Endothelial cell of umbilical vein (primary cell): ENCODE data around the gene TSPO. TPM values are rescaled to one million over a fixed set of nuclear protein-coding genes. Genes with fewer than 3 reads are reported as not detected.
"Not testable (repeated sequence)": the region's sequence is repeated elsewhere in the genome, so short reads cannot be mapped to it uniquely, and the experiment has no call there.

Experiments
- BruUV-seq: library from RNA; stranded (reverse); fragments of 400-500 nt; replicated peaks from 2 replicates; lab custom pipeline; 2021; lab: Mats Ljungman, UMichigan
- CTCF ChIA-PET: fragments of 300-600, 350-600 bp; sonication (Branson Sonifier 250); formaldehyde crosslinking; loops from one replicate; lab custom pipeline; 2021; ENCODE audit warnings: antibody characterized with exemption, inconsistent platforms; lab: Charles Lee
- POLR2A ChIA-PET: fragments of 300-600, 350-600 bp; sonication (Branson Sonifier 250); formaldehyde crosslinking; loops from one replicate; lab custom pipeline; 2021; ENCODE audit warnings: antibody characterized with exemption, inconsistent platforms; lab: Charles Lee
- DNase-seq: peaks from one replicate; pipeline ENCODE4 v3.0.0-alpha.2; 2011; ENCODE audit warnings: low read depth, low spot score
- FAIRE-seq: peaks from 2 replicates; lab custom pipeline; 2011; peaks lifted over from hg19 to GRCh38; lab: Jason Lieb, UNC
- H2AFZ ChIP-seq: 2 replicates; pipeline ENCODE4 v1.6.0; 2012; ENCODE audit warnings: low read depth, low read length, control low read depth, inconsistent platforms
- H3K27ac ChIP-seq: 2 replicates; pipeline ENCODE4 v1.5.1; 2011; ENCODE audit warnings: low read depth, mild to moderate bottlenecking, control low read depth, low read length, moderate library complexity; ENCODE audit not compliant: insufficient read depth
- H3K27me3 ChIP-seq, 2 experiments: 2 replicates each; pipeline versions ENCODE4 v1.6.0 to v1.6.1; 2011; ENCODE audit warnings: low read length in 2 of 2, mixed read lengths in 1 of 2; ENCODE audit not compliant: control insufficient read depth in 2 of 2, insufficient read depth in 2 of 2
- H3K36me3 ChIP-seq, 2 experiments: 2 replicates in 1 of 2; 3 replicates in 1 of 2; pipeline ENCODE4 v1.5.1; 2011; ENCODE audit warnings: low read length in 2 of 2, mild to moderate bottlenecking in 1 of 2, moderate library complexity in 1 of 2; ENCODE audit not compliant: control insufficient read depth in 2 of 2, insufficient read depth in 2 of 2; ENCODE audit errors: extremely low read depth in 1 of 2
- H3K4me1 ChIP-seq: 3 replicates; pipeline ENCODE4 v1.5.1; 2011; ENCODE audit warnings: mild to moderate bottlenecking, low read length; ENCODE audit not compliant: control insufficient read depth, insufficient read depth; ENCODE audit errors: extremely low read depth
- H3K4me2 ChIP-seq: 2 replicates; pipeline ENCODE4 v1.6.1; 2011; ENCODE audit warnings: low read length, control low read depth, mixed read lengths; ENCODE audit not compliant: insufficient read depth
- H3K4me3 ChIP-seq, 3 experiments: fragments of 200-600 bp in 1 of 3; sonication (generic), shearing (Covaris generic) in 1 of 3; replicated peaks in 1 of 3; 2 replicates each; pipeline ENCODE4 v1.5.1; 2011 to 2016; ENCODE audit warnings: control low read depth in 3 of 3, low read length in 3 of 3, mild to moderate bottlenecking in 2 of 3, inconsistent platforms in 1 of 3, low read depth in 1 of 3, moderate library complexity in 1 of 3; ENCODE audit not compliant: insufficient read depth in 1 of 3
- H3K79me2 ChIP-seq: 2 replicates; pipeline ENCODE4 v1.6.0; 2012; ENCODE audit warnings: low read length, inconsistent platforms; ENCODE audit not compliant: control insufficient read depth, insufficient read depth
- H3K9ac ChIP-seq: replicated peaks from 2 replicates; pipeline ENCODE3; 2011; ENCODE audit warnings: low read length, control low read depth; ENCODE audit not compliant: insufficient read depth; ENCODE audit errors: extremely low read depth
- H3K9me1 ChIP-seq: replicated peaks from 3 replicates; pipeline ENCODE4 v1.6.0; 2011; ENCODE audit warnings: mild to moderate bottlenecking, low read length; ENCODE audit not compliant: control insufficient read depth, insufficient read depth; ENCODE audit errors: extremely low read depth
- H3K9me3 ChIP-seq: replicated peaks from 2 replicates; pipeline ENCODE4 v1.5.1; 2012; ENCODE audit warnings: low read length, inconsistent platforms; ENCODE audit not compliant: control insufficient read depth, insufficient read depth
- H4K20me1 ChIP-seq: replicated peaks from 2 replicates; pipeline ENCODE3; 2011; ENCODE audit warnings: mild to moderate bottlenecking, low read length; ENCODE audit not compliant: control insufficient read depth, insufficient read depth; ENCODE audit errors: extremely low read depth
- EZH2 ChIP-seq: IDR thresholded peaks from 2 replicates; pipeline ENCODE4 v1.6.1; 2012; ENCODE audit warnings: borderline replicate concordance, low read depth, mild to moderate bottlenecking, moderate library complexity, low read length, inconsistent platforms; ENCODE audit not compliant: severe bottlenecking
- FOS ChIP-seq: IDR thresholded peaks from 2 replicates; pipeline ENCODE4 v1.6.1; 2011; ENCODE audit warnings: mild to moderate bottlenecking, low read length, moderate library complexity, borderline replicate concordance; ENCODE audit not compliant: insufficient read depth
- GATA2 ChIP-seq: IDR thresholded peaks from 2 replicates; pipeline ENCODE4 v1.7.0; 2011; ENCODE audit warnings: low read depth, mild to moderate bottlenecking, moderate library complexity, mixed read lengths, low read length; ENCODE audit not compliant: insufficient read length, insufficient read depth
- JUN ChIP-seq: IDR thresholded peaks from 2 replicates; pipeline ENCODE4 v1.6.1; 2011; ENCODE audit warnings: borderline replicate concordance, low read depth; ENCODE audit not compliant: insufficient read length, insufficient read depth
- MYC ChIP-seq: IDR thresholded peaks from one replicate; pipeline ENCODE4 v1.6.1; 2011; ENCODE audit warnings: mild to moderate bottlenecking, low read depth, low read length
- POLR2A ChIP-seq: IDR thresholded peaks from 2 replicates; pipeline ENCODE4 v1.6.1; 2012; ENCODE audit warnings: low read depth, mild to moderate bottlenecking, control low read depth, low read length
- POLR2AphosphoS5 ChIP-seq: IDR thresholded peaks from 2 replicates; pipeline ENCODE4 v1.6.1; 2012; ENCODE audit warnings: low read depth, mild to moderate bottlenecking, control low read depth, low read length, moderate library complexity; ENCODE audit not compliant: insufficient read depth
- dilution Hi-C: fragments of 300-500 bp; cut with MboI; formaldehyde crosslinking; loops from one replicate; pipeline ENCODE4 v1.15.0; 2019; ENCODE audit warnings: low sequenced_read_pairs; ENCODE audit not compliant: extremely low pct_ligation_motif_present
- intact Hi-C: fragments of 100-400 bp; cut with micrococcal nuclease; formaldehyde crosslinking; loops from one replicate; pipeline ENCODE4 v1.10.0; 2022
- polyA plus RNA-seq, 4 experiments: library from polyadenylated mRNA; depleted of rRNA in 3 of 4; stranded (reverse) in 3 of 4; unstranded in 1 of 4; fragments of >200 nt; gene quantifications; 2 replicates each; pipeline versions ENCODE4 v1.2.1 to v1.2.3, GENCODE V29; 2011 to 2012; ENCODE audit warnings: missing spikeins in 1 of 4
- total RNA-seq: library from RNA; stranded (reverse); gene quantifications from 2 replicates; pipeline ENCODE4 v1.2.3, GENCODE V29; 2021
- TF ChIP-seq, protein P1 (sequence below): IDR thresholded peaks from 2 replicates; pipeline ENCODE4 v1.6.1; 2011; ENCODE audit not compliant: insufficient read depth, insufficient read length
- TF ChIP-seq, protein P2 (sequence below), 2 donors: IDR thresholded peaks; 1 replicate in 1 of 2; 2 replicates in 1 of 2; pipeline ENCODE4 v1.5.1; 2011; ENCODE audit warnings: low read length in 2 of 2, mild to moderate bottlenecking in 2 of 2, moderate library complexity in 2 of 2, control low read depth in 1 of 2, inconsistent platforms in 1 of 2, low read depth in 1 of 2; ENCODE audit not compliant: insufficient read depth in 1 of 2; ENCODE audit errors: extremely low read depth in 1 of 2

The TSPO gene
- total and polyA plus RNA-seq, 2 donors (not counting 3 experiments of a cell fraction or from before 2014, with no cell fraction given), result 328 to 720 TPM

DNA sequence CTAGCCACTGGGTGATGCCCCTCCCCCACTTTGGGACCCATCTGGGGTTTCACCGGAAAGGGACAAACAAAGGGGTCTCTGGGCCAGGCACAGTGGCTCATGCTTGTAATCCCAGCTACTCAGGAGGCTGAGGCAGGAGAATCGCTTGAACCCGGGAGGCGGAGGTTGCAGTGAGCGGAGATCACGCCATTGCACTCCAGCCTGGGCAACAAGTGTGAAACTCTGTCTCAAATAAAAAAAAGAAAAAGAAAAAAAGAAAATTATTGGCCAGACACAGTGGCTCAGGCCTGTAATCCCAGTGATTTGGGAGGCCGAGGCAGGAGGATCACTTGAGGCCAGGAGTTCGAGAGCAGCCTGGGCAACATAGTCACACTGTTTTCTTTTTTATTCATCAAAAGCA, 6.0 kb upstream of the TSPO start:
- dilution Hi-C loops, intact Hi-C loops, POLR2A ChIA-PET, H3K27ac ChIP-seq, FAIRE-seq, H3K4me2 ChIP-seq, CTCF ChIA-PET, H3K4me3 ChIP-seq, H3K4me1 ChIP-seq, H3K9ac ChIP-seq, BruUV-seq, H2AFZ ChIP-seq, H3K79me2 ChIP-seq, H3K36me3 ChIP-seq, H3K9me3 ChIP-seq, H3K9me1 ChIP-seq, DNase-seq, H4K20me1 ChIP-seq, H3K27me3 ChIP-seq: not testable (repeated sequence)

DNA sequence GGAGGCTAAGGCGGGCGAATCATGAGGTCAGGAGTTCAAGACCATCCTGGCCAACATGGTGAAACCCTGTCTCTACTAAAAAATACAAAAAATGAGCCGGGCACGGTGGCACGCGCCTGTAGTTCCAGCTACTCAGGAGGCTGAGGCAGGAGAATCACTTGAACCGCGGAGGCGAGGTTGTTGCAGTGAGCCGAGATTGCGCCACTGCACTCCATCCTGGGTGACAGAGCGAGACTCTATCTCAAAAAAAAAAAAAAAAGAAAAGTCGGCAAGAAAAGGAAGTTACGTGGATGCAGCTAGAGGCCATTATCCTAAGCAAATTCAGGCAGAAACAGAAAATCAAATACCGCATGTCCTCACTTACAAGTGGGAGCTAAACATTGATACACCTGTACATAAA, 5.0 kb upstream of the TSPO start:
- BruUV-seq, DNase-seq, H3K27me3 ChIP-seq, CTCF ChIA-PET, H3K79me2 ChIP-seq, H2AFZ ChIP-seq, intact Hi-C loops, H3K36me3 ChIP-seq, H3K9me3 ChIP-seq, H3K9me1 ChIP-seq, H3K27ac ChIP-seq, H3K9ac ChIP-seq, H4K20me1 ChIP-seq, POLR2A ChIA-PET, H3K4me3 ChIP-seq, H3K4me2 ChIP-seq, H3K4me1 ChIP-seq, FAIRE-seq, dilution Hi-C loops: not testable (repeated sequence)

DNA sequence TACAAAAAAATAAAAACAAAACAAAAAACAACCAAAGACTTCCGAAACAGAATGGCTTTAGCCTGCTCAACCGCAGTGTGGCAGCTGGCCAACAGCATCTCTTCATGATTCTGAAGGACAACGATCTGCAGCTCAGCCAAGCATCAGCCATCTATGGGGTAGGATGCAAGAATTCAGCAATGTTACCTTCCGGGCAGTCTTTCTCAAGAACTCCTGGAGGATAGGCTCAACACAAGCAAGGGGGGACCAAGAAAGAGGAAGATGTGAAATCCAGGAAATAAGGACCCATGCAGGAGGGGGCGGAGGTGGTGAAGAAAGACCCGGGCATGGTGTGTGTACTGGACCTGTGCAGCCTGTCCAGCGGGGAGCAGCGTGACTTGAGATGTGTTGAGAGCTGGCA, 3.5 kb upstream of the TSPO start:
- Histone ChIP-seq H3K27me3 (no peaks in the 10 kb centered on the region), H3K4me1 (peaks cover 7% of the 10 kb centered on the region), H3K36me3 (no peaks in the 10 kb centered on the region), H3K4me3 (no peak overlapping the region), H3K9me3 (no peaks in the 10 kb centered on the region), H3K79me2 (peaks cover 18% of the 10 kb centered on the region), H3K9ac (no peak overlapping the region), H3K4me2 (no peak overlapping the region), H4K20me1 (no peaks in the 10 kb centered on the region), H3K9me1 (no peaks in the 10 kb centered on the region), H3K27ac (no peak overlapping the region), H2AFZ (no peak overlapping the region)
- ChIA-PET CTCF (interaction anchor here (0.8 kb wide), 1 partner anchor 11 kb away, joined by 4 read pairs; no protein-coding TSS in a partner anchor), POLR2A (no interaction called here)
- no peak for TF ChIP-seq POLR2AphosphoS5
- TF ChIP-seq, protein P1, sequence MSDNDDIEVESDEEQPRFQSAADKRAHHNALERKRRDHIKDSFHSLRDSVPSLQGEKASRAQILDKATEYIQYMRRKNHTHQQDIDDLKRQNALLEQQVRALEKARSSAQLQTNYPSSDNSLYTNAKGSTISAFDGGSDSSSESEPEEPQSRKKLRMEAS, result no peak
- no peak for TF ChIP-seq GATA2
- no peak for TF ChIP-seq FOS
- TF ChIP-seq JUN, result no peak
- TF ChIP-seq, protein P2, sequence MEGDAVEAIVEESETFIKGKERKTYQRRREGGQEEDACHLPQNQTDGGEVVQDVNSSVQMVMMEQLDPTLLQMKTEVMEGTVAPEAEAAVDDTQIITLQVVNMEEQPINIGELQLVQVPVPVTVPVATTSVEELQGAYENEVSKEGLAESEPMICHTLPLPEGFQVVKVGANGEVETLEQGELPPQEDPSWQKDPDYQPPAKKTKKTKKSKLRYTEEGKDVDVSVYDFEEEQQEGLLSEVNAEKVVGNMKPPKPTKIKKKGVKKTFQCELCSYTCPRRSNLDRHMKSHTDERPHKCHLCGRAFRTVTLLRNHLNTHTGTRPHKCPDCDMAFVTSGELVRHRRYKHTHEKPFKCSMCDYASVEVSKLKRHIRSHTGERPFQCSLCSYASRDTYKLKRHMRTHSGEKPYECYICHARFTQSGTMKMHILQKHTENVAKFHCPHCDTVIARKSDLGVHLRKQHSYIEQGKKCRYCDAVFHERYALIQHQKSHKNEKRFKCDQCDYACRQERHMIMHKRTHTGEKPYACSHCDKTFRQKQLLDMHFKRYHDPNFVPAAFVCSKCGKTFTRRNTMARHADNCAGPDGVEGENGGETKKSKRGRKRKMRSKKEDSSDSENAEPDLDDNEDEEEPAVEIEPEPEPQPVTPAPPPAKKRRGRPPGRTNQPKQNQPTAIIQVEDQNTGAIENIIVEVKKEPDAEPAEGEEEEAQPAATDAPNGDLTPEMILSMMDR (IDR thresholded peaks at IDR 0.05; ENCODE audit: extremely low read depth in 1 of 2, insufficient read depth in 1 of 2, low read depth in 1 of 2, low read length in 2 of 2), result no peak
- no peak for TF ChIP-seq EZH2
- TF ChIP-seq POLR2A, result no peak
- TF ChIP-seq MYC, result no peak
- DNase-seq (no peak), FAIRE-seq (no peak)
- BruUV-seq, result no TSS peak
- intact Hi-C loops (no loop called here), dilution Hi-C loops (no loop called here)
